GM18951 (cell line): ENCODE results near the gene TSPY1.
"Not testable (repeated sequence)": the region's sequence is repeated elsewhere in the genome, so short reads cannot be mapped to it uniquely, and the experiment has no call there.

ENCODE experiments used
- in situ Hi-C: fragments of 300-500 bp; cut with MboI; formaldehyde crosslinking; loops from one replicate; pipeline ENCODE4 v1.12.0; 2022; ENCODE audit warnings: low sequenced_read_pairs, mixed read lengths, inconsistent platforms; ENCODE audit not compliant: unreplicated experiment

TSPY1 gene

GRCh38 chrY:9466655-9467054, at the start of gene TSPY1:
Gene TSPY1, plus strand, starts transcription at chrY:9466955. Its CDS starts 46 bp downstream, at chrY:9467001.
- in situ Hi-C loops: not testable (repeated sequence)

GRCh38 chrY:9486967-9487366, 20.2 kb downstream of the TSPY1 start, which contains the start of gene TSPY9:
Gene TSPY9, plus strand, starts transcription at chrY:9487267. Its CDS starts 46 bp downstream, at chrY:9487313.
- in situ Hi-C loops: not testable (repeated sequence)

GRCh38 chrY:9504396-9504795, 37.6 kb downstream of the TSPY1 start:
- in situ Hi-C loops: not testable (repeated sequence)

- in situ Hi-C loops: not testable (repeated sequence)
These were observed 49.5 kb downstream of the TSPY1 start for GRCh38 chrY:9516287-9516686.
